Fibroblast of the aortic adventitia (primary cell): ENCODE measurements around the gene HEY2. TPM values are rescaled to one million over a fixed set of nuclear protein-coding genes. Genes with fewer than 3 reads are reported as not detected.

Source experiments
- DNase-seq: peaks from one replicate; pipeline ENCODE4 v3.0.0-alpha.2; 2010; ENCODE audit warnings: low read depth
- H3K4me3 ChIP-seq: 2 replicates; pipeline ENCODE4 v1.5.1; 2011; ENCODE audit warnings: low read depth, mild to moderate bottlenecking, control low read depth, low read length, moderate library complexity
- total RNA-seq: library from RNA; depleted of rRNA; stranded (reverse); fragments of >200 nt; gene quantifications from 2 replicates; pipeline ENCODE4 v1.2.3, GENCODE V29; 2012; ENCODE audit warnings: low replicate concordance
- TF ChIP-seq, protein P1 (sequence below): IDR thresholded peaks from 2 replicates; pipeline ENCODE4 v1.5.1; 2011; ENCODE audit warnings: mild to moderate bottlenecking, low read length, control low read depth, inconsistent platforms; ENCODE audit not compliant: insufficient read depth

The HEY2 gene
- total RNA-seq, 1 donor: 0.09 TPM

DNA sequence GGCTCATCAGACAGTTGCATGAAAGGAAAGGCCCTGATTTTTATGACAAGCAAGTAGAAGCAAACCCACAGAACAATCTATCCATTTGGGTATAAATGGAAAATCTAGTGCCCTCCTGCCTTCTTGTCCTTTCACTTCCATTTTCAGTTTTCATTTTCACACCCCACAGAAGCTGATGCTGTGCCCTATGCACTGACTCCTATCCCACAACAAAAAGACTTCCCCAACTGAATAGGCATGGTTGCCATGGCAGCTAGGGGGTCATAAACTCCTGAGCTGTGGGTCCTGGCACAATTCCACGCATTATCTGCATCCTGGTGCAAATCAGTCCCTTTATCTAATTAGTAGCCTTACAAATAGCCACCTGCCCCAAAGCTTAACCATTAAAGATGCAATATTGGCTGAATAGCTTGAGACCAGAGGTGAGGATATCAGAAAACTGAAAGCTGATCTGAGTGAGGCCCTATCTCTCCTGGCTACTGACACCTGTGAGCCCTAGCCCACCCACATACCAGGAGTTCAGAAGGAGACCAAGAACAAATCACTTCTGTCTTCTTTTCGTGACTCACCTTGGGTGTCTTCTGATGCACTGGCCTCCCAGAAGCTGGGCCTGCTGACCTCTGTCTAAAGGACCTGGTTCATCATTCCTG lies 34.9 kb upstream of the HEY2 start:
- TF ChIP-seq, protein P1, sequence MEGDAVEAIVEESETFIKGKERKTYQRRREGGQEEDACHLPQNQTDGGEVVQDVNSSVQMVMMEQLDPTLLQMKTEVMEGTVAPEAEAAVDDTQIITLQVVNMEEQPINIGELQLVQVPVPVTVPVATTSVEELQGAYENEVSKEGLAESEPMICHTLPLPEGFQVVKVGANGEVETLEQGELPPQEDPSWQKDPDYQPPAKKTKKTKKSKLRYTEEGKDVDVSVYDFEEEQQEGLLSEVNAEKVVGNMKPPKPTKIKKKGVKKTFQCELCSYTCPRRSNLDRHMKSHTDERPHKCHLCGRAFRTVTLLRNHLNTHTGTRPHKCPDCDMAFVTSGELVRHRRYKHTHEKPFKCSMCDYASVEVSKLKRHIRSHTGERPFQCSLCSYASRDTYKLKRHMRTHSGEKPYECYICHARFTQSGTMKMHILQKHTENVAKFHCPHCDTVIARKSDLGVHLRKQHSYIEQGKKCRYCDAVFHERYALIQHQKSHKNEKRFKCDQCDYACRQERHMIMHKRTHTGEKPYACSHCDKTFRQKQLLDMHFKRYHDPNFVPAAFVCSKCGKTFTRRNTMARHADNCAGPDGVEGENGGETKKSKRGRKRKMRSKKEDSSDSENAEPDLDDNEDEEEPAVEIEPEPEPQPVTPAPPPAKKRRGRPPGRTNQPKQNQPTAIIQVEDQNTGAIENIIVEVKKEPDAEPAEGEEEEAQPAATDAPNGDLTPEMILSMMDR: no peak
- no peak for DNase-seq
- no peak overlapping the region for H3K4me3 ChIP-seq

DNA sequence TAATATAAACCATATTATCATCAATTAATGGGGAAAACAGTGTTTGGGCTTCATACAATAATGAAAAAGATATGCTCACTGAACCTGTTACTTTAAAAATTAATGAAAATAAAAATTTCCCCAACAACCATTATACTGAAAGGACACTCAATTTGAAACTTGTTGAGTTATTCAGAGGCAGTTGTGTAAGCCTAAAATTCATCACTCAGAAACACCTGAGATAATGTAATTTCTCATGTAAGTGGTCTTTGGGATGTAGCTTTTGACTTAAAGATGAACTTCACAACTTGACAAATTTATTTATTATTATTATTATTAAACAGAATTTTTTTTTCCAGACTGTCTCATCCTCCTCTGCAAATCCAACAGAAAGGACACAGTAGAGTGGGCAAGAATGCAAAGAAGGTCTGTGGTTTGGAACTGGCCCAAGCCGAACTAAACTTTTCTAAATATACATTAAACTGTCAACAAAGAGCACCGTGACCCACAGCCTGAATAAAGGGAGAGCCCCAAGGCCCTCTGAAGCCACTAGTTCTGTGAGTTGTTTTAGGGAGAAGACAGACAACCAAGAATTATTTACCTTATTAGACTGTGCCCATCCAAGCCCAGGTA lies 32.2 kb upstream of the HEY2 start:
- DNase-seq: no peak
- H3K4me3 ChIP-seq: no peak overlapping the region
- TF ChIP-seq, protein P1: no peak

DNA sequence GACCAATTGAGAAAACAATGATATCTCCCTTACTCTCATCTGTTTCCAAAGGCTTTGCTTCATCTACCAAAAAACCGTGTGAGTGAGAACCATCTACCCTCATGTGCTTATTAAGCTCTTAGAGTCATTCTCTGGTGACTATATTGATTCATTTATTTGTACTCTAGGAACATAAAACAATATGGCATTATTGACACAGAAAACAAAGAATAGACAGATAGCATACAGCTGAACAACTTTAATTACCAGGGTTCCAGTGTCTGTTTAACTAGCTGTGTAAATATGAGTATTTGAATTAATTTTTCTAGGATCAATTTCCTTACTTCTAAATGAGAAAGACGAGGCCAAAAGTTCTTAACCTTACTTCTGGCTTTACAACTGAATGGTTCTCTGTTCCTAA lies 31.3 kb upstream of the HEY2 start:
- TF ChIP-seq, protein P1: no peak
- DNase-seq: no peak
- H3K4me3 ChIP-seq: no peak overlapping the region

DNA sequence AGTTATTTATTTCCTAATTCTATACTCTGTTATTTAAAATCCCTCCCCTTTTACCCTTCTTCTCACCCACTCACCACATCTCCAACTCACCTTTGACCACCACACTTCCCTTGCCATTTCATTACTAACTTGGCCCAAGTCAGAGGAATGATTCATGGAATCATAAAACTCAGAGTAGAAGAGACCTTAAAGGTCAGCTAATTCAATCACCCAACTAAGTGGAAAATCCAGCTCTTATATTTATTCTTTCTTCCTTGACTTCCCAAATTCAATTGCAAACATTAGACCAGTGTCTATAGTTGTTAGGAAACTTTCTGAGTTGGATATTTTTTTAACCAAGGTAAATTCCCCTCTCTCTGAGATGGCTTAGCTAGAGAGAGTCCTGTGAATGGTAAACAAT lies 26.5 kb upstream of the HEY2 start:
- DNase-seq: no peak
- H3K4me3 ChIP-seq: no peak overlapping the region
- TF ChIP-seq, protein P1: no peak

DNA sequence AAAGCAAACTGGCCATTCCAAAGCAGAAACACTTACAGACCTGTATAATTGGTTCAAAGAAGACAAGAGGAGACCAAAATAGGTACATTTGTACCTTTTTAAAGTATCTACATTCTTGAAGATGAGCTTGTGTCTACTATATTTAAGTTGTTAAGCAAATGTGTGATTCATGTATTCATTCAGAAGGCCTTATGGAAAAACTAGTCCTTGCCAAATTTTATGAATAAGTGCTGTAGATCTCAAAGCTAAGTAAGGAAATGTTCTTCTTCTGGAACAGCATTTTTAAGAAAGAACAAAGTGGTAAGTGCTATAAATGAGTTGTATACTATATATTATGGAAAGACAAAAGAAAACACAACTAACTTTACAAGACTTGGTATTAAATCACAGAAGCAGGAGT lies 22.2 kb upstream of the HEY2 start:
- H3K4me3 ChIP-seq: no peak overlapping the region
- no peak for DNase-seq
- TF ChIP-seq, protein P1: no peak

DNA sequence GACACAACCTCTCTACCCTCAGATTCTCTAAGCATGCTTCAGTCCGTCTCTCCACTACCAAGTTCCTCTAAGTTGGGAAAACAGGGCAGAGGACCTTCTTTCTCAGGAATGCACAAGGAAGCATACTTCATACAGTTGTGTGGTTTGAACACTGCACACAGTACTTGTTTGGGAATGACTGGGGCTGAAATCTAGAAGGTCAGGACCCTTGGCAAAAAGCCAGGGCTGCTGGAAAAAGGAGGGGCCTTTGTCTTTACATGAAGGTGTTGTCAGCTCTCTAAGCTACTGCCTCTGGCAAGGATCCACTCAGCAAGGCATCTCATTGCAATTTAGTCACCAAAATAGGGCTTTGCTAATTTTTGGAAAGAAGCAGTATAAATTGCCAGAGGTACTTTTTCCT lies 20.7 kb upstream of the HEY2 start:
- DNase-seq: no peak
- no peak overlapping the region for H3K4me3 ChIP-seq
- TF ChIP-seq, protein P1: no peak
